BJ (cell line): Measurements from ENCODE around the gene FANCC. TPM values are rescaled to one million over a fixed set of nuclear protein-coding genes. Genes with fewer than 3 reads are reported as not detected.
A peak's percentile ranks its signal among the peaks of the same experiment; 100 is the strongest.

Experiments
- CTCF ChIA-PET: fragments of 350-600 bp; formaldehyde crosslinking; extraction: SDS; loops from one replicate; lab custom pipeline; 2021; ENCODE audit warnings: antibody characterized with exemption, inconsistent platforms; lab: Yijun Ruan, JAX
- POLR2A ChIA-PET: fragments of 300-600 bp; sonication (Branson Sonifier 250); formaldehyde crosslinking; extraction: SDS; loops from one replicate; lab custom pipeline; 2021; ENCODE audit warnings: antibody characterized with exemption; lab: Charles Lee
- DNase-seq: peaks from one replicate; pipeline ENCODE4 v3.0.0-alpha.2; 2011; ENCODE audit warnings: low read depth
- H3K27me3 ChIP-seq: 2 replicates; pipeline ENCODE4 v1.6.0; 2011; ENCODE audit warnings: low read length; ENCODE audit not compliant: control insufficient read depth, insufficient read depth
- H3K36me3 ChIP-seq: 2 replicates; pipeline ENCODE4 v1.5.1; 2011; ENCODE audit warnings: low read length; ENCODE audit not compliant: control insufficient read depth, insufficient read depth
- H3K4me3 ChIP-seq: 2 replicates; pipeline ENCODE4 v1.5.1; 2011; ENCODE audit warnings: low read depth, mild to moderate bottlenecking, control low read depth, low read length
- CTCF ChIP-seq: IDR thresholded peaks from 2 replicates; pipeline ENCODE4 v1.5.1; 2011; ENCODE audit warnings: low read depth, mild to moderate bottlenecking, control low read depth, inconsistent platforms, low read length, moderate library complexity; ENCODE audit not compliant: insufficient read depth
- polyA plus RNA-seq: library from polyadenylated mRNA; depleted of rRNA; stranded (reverse); fragments of >200 nt; gene quantifications from 2 replicates; pipeline ENCODE4 v1.2.3, GENCODE V29; 2011

FANCC gene
- polyA plus RNA-seq, 1 experiment: 6.1 TPM

GRCh38 chr9:95189251-95190098, 128.0 kb downstream of the FANCC start:
- no peak for TF ChIP-seq CTCF
- H3K4me3 ChIP-seq: no peak overlapping the region
- no peak for DNase-seq
- no peaks in the 10 kb centered on the region for H3K36me3 ChIP-seq
- no peaks in the 10 kb centered on the region for H3K27me3 ChIP-seq
- ChIA-PET POLR2A (no interaction called here), CTCF (interaction anchor here (1.1 to 1.7 kb wide), 3 partner anchors 9 to 22 kb away, joined by 3 to 8 read pairs (median 7); no protein-coding TSS in a partner anchor)

- ChIA-PET POLR2A (no interaction called here), CTCF (no interaction called here)
- no peak overlapping the region for H3K4me3 ChIP-seq
- DNase-seq: no peak
- H3K36me3 ChIP-seq: no peaks in the 10 kb centered on the region
- no peak for TF ChIP-seq CTCF
- H3K27me3 ChIP-seq: no peaks in the 10 kb centered on the region
These were observed 129.1 kb downstream of the FANCC start for GRCh38 chr9:95188459-95188858.

GRCh38 chr9:95185956-95186355, 131.6 kb downstream of the FANCC start:
- ChIA-PET POLR2A (no interaction called here), CTCF (no interaction called here)
- no peak for TF ChIP-seq CTCF
- DNase-seq: no peak
- Histone ChIP-seq H3K27me3 (no peaks in the 10 kb centered on the region), H3K4me3 (no peak overlapping the region), H3K36me3 (no peaks in the 10 kb centered on the region)

- H3K27me3 ChIP-seq: no peaks in the 10 kb centered on the region
- DNase-seq: no peak
- ChIA-PET CTCF (interaction anchor here (0.7 to 1.7 kb wide), 4 partner anchors 15 to 1035 kb away, joined by 3 to 11 read pairs (median 3); no protein-coding TSS in a partner anchor), POLR2A (no interaction called here)
- no peaks in the 10 kb centered on the region for H3K36me3 ChIP-seq
- no peak overlapping the region for H3K4me3 ChIP-seq
- TF ChIP-seq CTCF: peak; percentile 43; the same call in 1 of the 2 replicates
These were observed 134.5 kb downstream of the FANCC start for GRCh38 chr9:95182854-95183563.

GRCh38 chr9:95181835-95182234, 135.7 kb downstream of the FANCC start:
- Histone ChIP-seq H3K36me3 (no peaks in the 10 kb centered on the region), H3K4me3 (no peak overlapping the region), H3K27me3 (no peaks in the 10 kb centered on the region)
- ChIA-PET POLR2A (no interaction called here), CTCF (interaction anchor here (0.7 kb wide), 1 partner anchor 14 kb away, joined by 3 read pairs; no protein-coding TSS in a partner anchor)
- TF ChIP-seq CTCF: no peak
- DNase-seq: no peak
